DMS153 treated with DMSO at 0.1 percent for 48 hours (cell line): ENCODE measurements around the gene CTH.
A peak's percentile ranks its signal among the peaks of the same experiment; 100 is the strongest.
"Not testable (repeated sequence)": the region's sequence is repeated elsewhere in the genome, so short reads cannot be mapped to it uniquely, and the experiment has no call there.

ENCODE experiments used
- DNase-seq: peaks from one replicate; lab custom pipeline; 2025; ENCODE audit not compliant: unreplicated experiment; lab: John Stamatoyannopoulos, UW

The CTH gene

DNA sequence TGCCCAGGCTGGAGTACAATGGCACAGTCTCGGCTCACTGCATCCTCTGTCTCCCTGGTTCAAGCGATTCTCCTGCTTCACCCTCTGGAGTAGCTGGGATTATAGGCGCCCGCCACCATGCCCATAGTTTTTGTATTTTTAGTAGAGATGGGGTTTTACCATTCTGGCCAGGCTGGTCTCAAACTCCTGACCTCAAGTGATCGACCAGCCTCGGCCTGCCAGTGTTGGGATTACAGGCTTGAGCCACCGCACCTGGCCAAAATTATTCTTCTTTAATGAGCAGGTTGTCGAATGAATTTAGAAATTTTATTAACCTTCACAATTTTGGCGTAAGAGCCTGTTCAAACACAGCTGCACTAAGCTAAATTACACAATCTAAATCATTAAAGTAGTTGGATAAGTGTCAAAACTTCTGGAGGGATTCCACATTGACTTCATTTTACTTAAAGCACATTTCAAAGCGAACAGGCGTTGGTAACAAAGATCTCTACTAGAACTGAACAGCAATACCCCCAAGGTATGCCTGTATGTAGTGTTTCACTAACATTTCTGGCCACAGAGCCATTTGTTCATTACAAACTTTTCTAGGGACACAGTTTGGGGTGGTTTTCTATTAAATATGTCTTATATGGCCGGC lies 5.2 kb upstream of the CTH start:
- no peak for DNase-seq

DNA sequence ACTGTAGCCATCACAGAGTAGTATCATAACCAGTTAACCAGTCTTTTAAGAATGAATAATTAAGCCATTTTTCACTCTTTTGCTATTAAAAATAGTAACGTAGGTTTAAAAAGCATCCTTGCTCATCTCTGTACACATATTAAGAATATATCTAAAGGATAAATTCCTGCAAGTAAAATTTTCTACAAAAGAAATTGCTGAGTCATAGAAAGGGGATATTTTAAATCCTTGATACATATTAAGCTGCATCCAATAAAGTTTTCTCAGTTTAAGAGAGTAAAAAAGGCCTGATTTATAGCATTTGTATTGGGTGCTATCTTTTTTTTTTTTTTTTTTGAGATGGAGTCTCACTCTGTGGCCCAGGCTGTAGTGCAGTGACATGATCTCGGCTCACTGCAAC lies 1.9 kb upstream of the CTH start:
- no peak for DNase-seq

DNA sequence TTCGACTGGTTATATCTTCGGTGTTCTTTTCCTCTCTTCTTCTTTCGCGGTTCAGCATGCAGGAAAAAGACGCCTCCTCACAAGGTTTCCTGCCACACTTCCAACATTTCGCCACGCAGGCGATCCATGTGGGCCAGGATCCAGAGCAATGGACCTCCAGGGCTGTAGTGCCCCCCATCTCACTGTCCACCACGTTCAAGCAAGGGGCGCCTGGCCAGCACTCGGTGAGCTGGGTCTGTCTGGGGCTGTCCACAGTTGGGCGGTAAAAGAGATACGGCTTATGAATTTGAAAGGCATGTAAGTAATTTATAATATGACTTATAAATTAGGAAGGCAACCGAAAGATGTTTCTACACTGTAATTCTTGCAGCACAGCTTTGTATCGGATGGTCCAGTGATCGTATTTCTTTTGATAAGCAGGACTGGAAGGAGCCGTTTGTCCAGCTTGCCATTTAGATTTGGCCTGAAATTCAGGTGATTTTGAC lies 334 bp downstream of the CTH start:
- DNase-seq: no peak

DNA sequence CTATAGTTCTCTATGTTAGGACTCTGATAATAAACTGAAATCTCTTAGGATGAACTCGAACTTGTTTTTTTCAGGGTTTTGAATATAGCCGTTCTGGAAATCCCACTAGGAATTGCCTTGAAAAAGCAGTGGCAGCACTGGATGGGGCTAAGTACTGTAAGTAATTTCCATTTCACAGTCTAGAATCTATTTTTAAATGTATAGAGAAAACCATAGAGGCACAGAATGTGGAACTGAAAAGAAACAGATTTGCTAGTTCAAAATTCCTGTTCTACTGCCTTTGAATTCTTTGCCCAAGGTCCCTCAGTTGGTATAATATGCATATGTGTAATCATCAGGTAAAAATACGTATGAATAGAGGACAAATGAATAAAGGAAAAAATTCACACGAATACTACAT lies 4.8 kb downstream of the CTH start:
- no peak for DNase-seq

DNA sequence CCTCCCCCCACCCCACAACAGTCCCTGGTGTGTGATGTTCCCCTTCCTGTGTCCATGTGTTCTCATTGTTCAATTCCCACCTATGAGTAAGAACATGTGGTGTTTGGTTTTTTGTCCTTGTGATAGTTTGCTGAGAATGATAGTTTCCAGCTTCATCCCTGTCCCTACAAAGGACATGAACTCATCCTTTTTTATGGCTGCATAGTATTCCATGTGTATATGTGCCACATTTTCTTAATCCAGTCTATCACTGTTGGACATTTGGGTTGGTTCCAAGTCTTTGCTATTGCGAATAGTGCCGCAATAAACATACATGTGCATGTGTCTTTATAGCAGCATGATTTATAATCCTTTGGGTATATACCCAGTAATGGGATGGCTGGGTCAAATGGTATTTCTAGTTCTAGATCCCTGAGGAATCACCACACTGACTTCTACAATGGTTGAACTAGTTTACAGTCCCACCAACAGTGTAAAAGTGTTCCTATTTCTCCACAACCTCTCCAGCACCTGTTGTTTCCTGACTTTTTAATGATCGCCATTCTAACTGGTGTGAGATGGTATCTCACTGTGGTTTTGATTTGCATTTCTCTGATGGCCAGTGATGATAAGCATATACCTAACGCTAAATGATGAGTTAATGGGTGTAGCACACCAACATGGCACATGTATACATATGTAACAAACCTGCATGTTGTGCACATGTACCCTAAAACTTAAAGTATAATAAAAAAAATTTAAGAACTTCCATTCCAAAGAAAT lies 8.1 kb downstream of the CTH start:
- not testable (repeated sequence) for DNase-seq

DNA sequence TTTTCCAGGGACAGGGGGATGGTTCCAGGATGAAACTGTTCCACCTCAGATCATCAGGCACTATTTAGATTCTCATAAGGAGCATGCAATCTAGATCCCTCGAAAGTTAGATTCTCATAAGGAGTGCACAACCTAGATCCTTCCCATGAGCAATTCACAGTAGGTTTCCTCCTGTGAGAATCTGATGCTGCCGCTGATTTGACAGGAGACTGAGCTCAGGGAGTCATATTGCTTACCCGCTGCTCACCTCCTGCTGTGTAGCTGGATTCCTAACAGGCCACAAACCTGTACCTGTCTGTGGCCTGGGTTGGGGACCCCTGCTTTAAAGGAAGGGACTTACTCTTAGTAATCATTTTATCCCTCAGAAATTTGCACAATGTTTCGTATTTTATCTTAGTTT lies 9.3 kb downstream of the CTH start:
- no peak for DNase-seq

DNA sequence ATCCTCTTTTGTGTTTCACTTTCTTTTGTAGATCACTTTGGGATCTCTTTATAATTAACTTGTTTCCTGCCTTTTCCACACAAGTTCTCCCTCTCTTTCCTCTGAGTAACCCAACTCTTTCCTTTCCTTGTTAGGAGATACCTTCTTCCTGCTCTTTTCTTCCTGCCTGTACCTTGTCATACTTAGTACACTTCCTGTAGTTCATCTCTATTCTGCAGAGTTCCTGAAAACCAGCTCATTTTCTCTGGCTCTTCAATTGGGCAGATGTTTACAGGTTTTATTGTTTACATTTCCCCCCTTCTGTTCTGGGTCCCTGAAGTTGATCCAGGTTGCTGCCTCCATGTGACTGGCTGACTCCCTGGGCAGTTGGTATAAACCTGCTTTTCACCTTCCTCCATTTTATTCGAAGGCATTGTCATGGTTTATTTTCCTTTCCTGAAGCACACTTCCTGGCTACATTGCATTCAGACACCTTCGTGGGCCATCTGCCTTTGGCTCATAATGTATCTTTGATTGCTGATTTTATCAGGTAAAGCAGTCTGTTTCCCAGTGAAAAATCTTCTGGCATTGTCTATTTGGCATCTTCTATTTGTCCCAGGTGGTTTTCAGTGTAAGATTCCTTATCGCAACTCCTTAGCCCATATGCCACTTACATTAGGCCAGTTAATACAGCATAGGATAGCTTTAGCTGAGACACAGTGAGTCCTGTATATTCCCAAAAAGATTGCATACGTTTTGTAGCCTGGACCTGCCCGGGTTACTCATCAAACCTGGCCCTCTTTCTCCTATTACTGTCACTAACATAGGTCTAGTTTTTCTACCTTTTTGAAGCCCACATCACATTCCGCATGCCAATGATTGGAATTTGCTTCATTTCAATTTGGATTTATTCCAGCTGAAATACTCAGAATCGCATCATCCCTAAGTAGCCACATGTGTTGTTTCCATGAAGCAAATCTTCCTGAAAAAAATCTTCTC lies 15.4 kb downstream of the CTH start:
- DNase-seq: peak; percentile 19

DNA sequence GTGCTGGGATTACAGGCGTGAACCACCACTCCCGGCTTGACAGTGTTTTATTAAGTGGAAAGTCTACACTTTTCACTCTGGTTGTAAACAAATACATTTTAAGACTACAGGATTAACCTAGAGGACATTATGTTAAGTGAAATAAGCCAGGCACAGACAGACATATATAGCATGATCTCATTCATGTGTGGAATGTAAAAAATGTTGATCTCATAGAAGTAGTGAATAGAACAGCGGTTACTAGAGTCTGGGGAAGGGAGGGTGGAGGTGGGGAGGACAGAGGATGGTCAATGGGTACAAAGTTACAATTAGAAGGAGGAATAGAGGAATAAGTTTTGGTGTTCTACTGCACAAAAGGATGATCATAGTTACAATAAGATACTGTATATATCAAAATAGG lies 16.9 kb downstream of the CTH start:
- DNase-seq: no peak

DNA sequence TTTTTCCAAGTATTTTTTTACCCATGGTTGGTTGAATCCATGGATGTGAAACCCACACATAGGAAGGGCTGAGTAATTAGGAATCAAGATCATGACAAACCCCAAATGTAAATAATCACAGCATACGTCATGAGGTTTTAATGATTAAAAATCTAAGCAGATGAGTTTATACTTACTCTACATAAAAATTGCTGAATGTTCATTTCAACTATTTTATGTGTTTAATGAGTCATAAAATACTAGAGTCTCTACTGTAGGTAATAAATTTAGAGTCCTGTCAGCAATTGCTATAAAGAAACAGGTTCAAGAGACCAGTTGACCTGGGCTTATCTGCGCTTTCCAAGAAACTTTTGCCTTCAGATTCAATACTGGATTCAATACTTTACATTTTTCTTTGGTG lies 18.2 kb downstream of the CTH start:
- no peak for DNase-seq

DNA sequence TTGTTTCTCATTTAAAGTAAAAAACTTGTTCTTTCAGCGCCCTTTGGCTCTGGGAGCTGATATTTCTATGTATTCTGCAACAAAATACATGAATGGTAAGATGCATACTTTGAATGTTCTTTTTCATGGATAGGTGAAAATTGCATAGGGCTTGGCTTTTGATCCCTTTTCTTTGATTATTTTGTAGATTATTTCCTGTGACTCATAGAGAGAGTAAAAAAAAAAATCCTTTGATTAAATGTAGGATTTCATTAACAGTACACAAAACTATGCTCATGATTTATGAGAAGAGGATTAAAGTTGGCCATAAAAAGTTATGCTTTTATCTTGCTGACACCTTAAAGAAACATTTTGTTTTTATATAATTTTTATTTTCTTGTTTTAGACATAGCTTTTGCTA lies 18.7 kb downstream of the CTH start:
- no peak for DNase-seq

DNA sequence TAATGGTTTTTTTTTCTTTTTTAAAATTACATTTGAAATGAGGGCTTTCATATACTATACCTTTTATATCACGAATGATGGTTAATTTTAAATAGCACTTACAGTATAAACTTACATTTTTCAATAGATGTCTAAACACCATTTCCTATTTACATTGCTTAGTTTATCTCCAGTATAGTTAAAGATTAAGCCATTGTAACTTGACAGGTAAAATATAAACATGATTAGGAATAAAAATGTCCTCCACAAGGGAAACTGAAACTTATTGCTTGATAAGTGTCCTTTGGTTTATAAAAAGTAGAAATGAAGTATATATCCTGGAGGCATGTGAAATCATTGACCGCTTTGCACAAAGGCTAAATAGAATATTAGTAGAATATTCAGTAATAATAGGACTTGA lies 20.2 kb downstream of the CTH start:
- DNase-seq: no peak

DNA sequence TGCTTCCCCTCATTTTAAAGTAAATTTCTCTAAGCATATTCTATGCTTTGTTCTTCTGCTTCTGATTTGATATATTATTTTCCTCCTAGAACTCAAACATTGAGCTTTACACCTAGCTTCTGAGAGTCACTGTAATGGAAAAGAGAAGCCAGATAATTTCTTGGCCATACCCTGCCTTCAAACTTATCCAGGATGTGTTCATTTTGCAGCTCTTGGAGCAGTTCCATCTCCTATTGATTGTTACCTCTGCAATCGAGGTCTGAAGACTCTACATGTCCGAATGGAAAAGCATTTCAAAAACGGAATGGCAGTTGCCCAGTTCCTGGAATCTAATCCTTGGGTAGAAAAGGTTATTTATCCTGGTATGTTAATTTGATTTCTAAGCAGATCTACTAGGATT lies 20.8 kb downstream of the CTH start:
- DNase-seq: no peak

DNA sequence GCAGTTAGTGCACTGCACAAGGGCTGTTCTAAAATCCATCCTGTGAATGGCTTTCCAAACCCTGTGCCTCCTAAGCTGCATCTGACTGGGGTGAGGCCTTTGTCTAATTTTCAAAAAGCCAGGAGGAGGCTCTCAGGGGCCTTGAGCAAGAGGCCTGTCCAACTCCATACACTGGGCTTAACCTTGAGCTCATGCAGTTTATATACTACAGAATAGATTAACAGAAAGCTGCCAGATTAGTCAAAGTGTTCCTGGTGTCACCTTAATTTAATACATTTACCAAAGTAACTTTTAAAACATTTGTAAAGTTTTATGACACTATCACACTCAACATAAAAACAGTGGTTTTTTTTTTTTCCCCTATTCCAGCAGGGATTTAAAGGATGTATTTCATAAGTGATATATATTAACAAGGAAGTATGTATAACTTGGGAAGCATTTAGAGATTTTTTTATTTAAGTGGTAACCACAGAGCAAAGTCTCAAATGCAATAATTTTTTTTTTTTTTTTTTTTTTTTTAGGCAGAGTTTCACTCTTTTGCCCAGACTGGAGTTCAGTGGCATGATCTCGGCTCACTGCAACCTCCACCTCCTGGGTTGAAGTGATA lies 23.3 kb downstream of the CTH start:
- DNase-seq: no peak

DNA sequence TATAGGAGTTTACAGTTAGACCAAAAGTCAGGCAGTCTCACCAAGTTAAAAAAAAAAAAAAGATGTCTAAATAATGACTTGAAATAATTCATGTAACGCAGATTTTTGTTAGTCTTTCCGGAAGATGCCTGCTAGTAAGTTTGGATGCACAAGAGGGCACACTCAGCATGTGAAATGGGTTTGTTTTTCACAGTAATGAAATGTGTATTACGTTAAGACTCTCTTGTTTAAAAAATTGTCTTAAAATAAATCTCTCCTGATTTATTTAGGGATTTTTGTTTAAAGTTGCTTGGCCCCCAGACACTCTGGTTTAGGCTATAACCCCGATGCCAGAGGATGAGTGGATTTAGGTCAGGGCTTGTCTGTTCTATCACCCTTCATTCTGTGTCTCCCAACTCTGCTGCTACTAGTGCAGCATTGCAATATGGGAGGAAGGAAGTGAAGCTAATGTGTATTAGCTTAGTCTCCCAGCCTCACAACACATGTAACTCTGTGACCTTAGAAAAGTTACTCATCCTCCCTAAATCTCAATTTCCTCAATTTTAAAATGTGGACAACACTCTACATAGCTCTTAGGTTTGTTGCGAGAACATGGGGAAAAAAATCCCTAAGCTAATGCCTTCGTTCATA lies 25.7 kb downstream of the CTH start:
- no peak for DNase-seq

DNA sequence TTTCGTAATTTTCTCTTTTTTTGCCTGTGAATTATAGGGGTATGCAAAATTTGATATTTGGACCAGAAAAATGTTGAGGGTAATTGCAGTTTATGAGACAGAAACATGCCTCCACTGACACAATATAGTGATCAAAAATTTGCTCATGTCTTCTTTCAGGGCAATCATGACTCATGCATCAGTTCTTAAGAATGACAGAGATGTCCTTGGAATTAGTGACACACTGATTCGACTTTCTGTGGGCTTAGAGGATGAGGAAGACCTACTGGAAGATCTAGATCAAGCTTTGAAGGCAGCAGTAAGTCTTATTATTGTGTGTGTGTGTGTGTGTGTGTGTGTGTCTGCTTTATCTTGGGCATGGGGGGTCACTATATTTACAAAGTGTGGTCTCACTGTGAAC lies 27.5 kb downstream of the CTH start:
- no peak for DNase-seq

DNA sequence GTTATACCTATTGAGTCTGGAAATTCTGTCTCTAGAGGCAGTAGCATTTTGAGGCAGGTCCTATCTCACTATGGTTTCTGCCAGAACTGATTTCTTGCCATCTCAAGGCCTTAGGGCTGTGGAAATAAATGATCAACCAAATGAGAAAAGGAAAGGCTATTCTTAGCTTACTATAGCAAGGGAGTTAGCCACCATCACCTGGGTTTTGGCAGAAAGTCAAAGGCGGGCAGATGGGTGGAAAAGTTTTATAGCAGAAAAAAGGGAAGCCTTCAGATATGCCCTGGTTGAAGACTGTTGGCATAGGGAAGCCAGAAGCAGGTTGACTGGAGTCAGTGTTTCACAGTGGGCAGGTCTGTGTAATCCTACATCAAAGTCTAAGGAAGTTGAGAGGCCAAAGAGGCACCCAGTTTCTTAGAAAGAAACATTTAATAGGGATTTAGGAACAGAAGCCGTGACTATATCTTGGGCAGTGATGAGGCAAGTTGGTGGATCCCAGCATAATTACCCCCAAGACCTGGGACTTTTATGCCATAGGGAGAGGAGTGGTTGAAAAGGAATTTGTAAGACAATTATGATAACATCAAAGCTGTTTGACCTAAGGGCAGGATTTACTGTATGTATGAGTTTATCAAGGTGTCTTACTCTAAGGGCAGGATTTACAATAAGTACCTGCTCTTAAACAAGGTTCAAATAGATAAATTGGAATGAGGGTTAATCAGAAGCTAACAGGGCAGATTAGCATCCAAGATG lies 29.7 kb downstream of the CTH start:
- DNase-seq: no peak

DNA sequence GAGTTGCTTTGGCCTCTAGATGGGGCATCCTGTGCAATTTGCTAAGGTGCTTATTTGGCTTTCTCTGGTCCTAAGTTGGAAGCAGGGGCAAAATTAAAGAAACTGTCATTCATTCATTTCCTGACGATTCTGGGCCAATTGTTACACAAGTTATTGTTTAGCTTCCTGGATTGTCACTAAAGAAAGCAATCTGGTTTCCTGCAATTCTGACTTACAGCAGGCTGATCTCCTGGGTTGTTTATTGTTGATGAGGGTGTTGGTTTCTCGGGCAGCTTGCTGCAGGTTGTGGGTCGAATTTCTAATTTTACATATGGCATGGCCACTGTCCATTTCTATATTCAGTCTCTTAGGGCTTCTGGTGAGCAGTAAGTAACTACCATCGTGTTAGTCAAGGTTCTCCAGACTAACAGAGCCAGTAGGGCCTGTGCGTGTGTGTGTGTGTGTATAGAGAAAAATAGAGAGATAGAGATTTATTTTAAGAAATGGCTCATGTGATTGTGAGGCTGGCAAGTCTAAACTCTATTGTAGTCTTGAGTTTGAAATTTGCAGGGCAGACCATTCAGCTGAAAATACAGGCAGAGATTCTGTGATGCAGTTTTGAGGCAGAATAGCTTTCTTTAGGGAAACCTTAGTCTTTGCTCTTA lies 30.4 kb downstream of the CTH start:
- DNase-seq: no peak

DNA sequence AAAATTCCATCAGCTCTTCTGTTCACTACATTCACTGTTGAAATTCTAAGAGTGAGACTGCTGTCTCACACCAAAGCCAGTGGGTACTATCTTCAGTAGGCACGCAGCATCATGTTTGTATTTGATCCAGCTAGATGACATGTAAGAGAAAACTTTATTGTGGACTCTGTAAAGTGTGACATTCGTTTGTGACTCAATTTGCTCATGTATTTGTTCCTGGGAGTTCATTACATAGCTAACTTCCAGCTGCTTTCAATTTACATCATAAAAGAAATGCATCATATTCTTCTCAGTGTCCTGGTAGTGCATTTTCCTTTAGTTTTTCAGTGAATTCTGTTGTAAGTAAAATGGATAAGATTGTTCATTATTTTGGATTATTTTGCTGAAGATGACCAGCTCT lies 31.4 kb downstream of the CTH start:
- no peak for DNase-seq

DNA sequence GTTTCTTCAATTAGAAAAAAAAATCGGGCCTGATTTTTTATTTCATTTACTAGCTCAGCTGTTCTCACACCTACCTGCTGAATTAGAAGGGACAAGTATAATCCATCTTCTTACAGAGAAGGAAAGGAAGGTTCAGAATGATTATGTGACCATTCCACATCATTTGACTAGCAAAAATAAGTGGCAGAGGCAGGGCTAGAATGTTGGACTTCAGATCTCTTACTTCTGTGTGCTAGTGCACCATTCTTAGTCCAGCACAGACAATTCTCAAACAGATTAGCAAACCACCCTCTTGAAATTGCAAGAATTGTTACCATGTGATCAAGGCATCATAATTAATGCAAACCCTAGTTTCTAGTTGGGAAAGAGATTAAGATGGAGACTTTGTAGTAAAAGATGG lies 32.7 kb downstream of the CTH start:
- DNase-seq: no peak

DNA sequence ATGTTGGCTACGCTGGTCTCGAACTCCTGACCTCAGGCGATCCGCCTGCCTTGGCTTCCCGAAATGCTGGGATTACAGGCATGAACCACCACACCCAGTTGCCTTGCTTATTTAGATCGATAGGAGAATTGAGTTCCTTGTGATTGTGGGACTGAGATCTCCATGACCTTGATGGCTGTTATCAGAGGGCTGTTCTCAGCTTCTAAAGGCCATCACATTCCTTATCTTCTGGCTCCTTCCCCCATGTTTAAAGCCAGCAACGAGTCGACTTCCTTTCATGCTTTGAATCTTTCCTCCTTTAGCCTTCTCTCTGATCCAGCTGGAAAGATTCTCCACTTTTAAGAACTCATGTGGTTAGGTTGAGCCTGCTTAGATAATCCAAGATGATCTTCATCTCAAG lies 38.0 kb downstream of the CTH start:
- no peak for DNase-seq
